ENCODE results near the gene PPM1H.
"Not testable (repeated sequence)": the region's sequence is repeated elsewhere in the genome, so short reads cannot be mapped to it uniquely, and the experiment has no call there.

The PPM1H gene

DNA sequence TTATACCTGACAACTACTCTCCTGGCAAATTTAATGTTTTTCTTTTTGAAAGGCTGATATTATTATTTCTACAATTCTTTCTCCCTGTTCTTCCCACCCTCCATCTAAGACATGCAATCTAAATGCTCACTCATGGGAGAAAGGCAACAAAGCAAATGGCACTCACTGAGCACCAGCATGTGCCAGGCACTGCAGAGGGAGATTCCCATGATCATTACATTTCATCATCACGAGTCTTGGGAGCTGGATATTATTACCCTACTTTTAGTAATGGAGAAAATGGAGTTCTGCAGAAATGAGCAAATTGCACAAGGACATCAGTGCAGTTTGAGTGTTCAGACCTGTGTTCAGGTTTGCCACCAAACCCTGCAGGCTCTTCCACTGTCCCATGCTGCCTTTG is 27.9 kb downstream of the PPM1H start:
- no peak for DNase-seq

GRCh38 chr12:62903151-62903550 is 31.8 kb downstream of the PPM1H start:
- DNase-seq, result no peak

DNA sequence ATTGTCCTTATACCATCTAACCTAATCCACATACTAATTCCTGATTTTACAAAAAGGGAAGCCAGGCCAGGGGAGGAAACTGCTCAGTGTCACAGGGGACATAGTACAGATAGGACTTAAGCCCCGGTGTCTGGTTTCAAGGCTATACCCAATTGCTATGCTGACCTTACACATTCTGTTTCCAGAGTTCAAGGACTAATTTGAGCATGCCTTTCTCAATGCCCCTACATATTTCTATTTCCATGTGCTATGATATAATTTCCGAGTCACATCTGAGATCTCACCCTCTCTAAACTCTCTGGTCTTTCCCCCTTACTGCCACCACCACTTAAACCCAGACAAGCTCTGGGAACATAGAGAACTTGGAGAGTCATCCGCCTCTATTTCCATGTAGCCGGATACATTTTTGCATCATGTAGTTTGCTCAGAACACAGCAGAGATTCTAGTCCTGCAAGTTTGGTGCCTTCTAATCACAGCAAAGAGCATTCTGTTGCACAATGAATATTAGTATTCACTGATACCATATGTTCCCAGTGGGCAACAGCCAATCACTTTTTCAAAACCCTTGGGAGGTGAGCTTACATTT is 34.2 kb downstream of the PPM1H start:
- no peak for DNase-seq

DNA sequence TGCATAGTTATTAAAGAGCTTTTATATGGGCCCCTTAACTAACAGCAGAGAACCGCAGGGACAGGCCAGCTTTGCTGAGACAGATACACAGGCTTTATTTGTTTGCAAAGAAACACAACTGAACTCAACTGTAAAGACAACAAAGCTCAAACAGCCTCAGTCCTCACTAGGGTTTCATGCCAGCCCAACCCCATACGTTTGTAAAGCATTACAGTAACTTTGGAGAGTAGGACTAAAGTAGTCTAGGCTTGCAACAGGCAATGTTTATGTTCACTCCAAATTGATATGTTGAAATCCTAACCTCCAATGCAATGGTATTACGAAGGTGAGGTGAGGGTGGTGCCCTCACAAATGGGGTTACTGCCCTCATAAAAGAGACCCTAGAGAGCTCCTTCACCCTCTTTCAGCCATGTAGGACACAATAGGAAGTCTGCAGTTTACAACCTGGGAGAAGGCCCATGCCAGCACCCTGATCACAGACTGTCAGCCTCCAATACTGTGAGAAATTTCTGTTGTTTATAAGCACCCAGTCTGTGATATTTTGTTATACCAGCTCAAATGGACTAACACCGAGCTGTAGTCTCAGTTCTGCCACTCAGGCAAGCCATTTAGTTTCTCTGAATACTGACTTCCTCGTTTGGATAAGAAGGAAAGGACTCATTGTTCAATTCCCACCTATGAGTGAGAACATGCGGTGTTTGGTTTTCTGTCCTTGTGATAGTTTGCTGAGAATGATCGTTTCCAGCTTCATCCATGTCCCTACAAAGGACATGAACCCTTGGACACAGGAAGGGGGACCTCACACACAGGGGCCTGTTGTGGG is 35.2 kb downstream of the PPM1H start:
- no peak for DNase-seq

GRCh38 chr12:62898526-62898925 is 36.4 kb downstream of the PPM1H start:
- DNase-seq, result no peak

DNA sequence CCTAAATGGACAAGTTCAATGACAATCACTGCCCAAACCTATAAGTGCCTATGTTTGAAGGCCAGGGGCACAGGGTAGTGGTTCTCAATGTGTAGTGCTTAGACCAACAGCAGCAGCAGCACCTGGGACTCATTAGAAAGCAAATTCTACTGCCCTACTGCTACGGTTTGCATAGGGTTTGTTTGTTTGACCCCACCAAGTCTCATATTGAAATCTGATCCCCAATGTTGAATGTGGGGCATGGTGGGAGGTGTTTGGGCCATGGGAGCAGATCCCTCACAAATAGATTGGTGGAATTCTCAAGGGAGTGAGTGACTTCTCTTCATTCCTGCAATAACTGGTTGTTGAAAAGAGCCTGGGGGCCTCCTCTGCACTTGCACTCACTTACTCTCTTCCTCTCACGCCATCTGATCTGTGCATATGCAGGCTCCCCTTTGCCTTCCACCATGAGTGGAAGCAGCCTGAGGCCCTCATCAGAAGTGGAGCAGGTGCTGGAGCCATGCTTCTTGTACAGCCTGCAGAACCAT is 39.5 kb downstream of the PPM1H start:
- DNase-seq, result no peak

- DNase-seq, result no peak
Observed at GRCh38 chr12:62893276-62893675, 41.7 kb downstream of the PPM1H start.

GRCh38 chr12:62891805-62892549 is 43.0 kb downstream of the PPM1H start:
- DNase-seq, result no peak

- DNase-seq, result no peak
Observed at GRCh38 chr12:62888454-62889110, 46.4 kb downstream of the PPM1H start.

DNA sequence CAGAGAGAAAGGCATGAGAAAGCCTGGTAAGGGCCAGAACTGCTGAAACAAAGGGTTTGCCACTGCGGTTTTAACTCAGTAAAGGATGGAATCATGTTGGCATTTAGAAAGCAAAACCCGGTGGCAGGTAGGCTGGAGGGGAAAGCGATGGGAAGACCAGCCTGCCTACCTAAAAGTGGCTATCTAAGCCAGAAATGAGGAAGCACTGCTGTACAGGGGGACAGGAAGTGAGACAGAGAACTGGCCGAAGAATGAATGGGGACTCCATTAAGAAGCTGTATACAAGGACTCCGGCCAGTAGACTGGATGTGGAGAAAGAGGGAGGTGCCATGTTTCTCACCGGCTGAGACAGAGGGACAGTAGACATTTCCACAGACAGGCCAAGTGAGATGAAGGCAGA is 48.2 kb downstream of the PPM1H start:
- DNase-seq, result no peak

- DNase-seq, result no peak
Observed at GRCh38 chr12:62885242-62885641, 49.7 kb downstream of the PPM1H start.

- DNase-seq, result not testable (repeated sequence)
Observed at GRCh38 chr12:62884832-62885231, 50.1 kb downstream of the PPM1H start.

DNA sequence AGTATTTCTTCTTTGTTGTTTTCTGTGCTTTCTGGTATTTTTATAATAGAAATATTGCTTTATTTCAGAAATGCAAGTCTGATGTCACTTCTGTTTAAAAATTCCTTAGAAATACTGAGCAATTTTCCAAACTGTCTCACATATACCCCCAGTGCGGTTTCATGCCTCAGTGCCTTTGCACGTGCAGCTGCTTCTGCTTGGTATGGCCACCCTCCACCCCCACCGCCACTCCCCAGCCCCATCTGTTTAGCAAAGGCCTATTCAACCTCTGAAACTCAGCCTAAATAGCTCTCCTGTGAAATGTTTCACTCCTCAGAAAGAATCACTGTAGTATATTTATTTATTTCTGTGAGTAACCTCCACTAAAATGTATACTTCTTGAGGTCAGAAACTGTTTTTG is 52.3 kb downstream of the PPM1H start:
- DNase-seq, result no peak

DNA sequence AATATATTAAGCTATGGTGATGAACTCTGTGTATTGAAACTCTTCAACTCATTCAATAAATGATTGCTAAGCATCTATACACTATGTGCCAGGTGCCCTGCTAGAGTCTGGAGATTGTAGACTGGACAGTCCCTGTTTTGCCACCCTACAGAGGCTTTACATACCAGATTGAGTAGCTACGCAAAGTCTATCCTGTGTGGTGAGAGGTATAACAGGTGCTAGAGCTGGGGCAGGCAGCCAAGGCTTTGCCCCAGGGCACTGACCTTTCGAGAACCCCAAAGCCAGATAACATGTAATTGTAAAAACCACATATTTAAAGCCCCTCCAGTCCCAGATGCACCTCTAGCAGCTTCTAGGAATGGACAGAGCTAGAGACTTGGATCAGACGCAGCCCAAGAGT is 52.8 kb downstream of the PPM1H start:
- DNase-seq, result no peak

- DNase-seq, result no peak
Observed at GRCh38 chr12:62879691-62880090, 55.3 kb downstream of the PPM1H start.

- DNase-seq, result not testable (repeated sequence)
Observed at GRCh38 chr12:62879228-62879627, 55.7 kb downstream of the PPM1H start.

DNA sequence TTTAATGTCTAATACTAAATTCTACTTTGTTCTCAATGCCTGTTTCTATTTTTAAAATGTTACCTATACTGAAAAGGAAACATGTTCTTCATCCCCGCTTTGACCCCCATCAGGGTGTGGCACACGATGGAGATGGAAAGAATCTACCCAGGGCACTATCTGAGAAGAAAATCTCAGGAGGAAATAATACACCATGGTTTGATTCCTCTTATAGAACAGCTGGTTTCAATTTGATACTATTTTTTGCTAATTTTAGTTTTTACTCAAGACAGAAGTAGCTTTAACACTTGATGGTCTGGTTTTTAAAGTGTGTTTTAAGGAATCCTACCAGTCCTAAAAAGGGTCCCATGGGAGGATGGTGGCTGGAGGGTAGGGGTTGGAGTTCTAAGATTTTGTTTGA is 56.7 kb downstream of the PPM1H start:
- no peak for DNase-seq

GRCh38 chr12:62876938-62877548 is 57.9 kb downstream of the PPM1H start:
- DNase-seq, result no peak

- DNase-seq, result no peak
Observed at GRCh38 chr12:62873826-62874448, 61.0 kb downstream of the PPM1H start.

DNA sequence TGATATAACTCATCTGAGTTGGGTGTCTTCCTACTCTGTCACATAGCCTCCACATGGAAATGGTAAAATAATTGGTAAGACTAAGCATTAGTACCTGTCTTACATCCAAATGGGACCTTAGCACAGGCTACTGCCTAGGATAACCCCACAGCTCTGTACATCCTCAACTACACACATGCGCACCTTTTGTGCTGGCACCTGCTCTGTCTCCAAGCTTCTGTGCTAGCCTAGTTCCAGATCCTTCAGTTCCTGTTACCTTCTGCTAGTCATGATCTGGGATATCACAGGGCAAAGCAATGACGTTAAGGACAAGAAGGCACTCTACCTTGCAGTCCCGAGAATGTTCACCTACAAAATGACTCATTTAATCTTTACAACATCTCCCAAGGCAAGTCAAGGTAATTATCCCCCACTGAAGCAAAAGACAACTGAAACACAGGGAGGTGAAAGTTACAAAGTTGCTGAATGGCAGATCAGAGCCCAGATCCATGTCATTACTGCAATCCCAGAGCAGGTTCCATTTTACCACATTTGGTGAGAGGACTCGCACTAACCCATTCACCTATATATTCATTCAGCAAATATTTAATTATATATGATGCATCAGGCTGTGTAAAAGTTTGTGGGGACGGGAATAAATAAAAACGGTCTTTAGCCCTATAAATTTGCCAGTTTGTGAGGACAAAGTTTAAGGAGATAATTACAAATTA is 61.7 kb downstream of the PPM1H start:
- DNase-seq, result no peak

DNA sequence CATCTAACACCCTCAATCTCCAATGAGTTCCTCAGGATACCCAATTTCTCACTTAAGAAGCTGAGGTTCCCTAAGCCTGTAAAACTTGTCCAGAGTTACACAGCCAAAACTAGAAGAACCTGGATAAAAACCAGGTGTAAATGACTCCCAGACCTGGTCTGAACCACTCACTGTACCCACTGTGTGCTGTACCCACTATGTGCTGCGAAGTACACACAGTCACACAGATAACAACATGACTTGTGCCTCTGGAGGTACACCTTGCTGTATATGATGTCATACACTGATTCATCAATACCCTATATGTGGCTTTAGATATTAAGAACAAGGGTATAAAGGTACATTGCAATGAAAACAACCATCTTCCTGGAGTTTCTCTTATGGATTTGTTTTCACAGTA is 66.1 kb downstream of the PPM1H start:
- DNase-seq, result no peak
